ENCODE measurements around the gene TPM2.

The TPM2 gene

GRCh38 chr9:35718721-35719511, 29.2 kb upstream of the TPM2 start:
- peak; percentile 47 for DNase-seq (ENCODE audit: low read depth)

DNA sequence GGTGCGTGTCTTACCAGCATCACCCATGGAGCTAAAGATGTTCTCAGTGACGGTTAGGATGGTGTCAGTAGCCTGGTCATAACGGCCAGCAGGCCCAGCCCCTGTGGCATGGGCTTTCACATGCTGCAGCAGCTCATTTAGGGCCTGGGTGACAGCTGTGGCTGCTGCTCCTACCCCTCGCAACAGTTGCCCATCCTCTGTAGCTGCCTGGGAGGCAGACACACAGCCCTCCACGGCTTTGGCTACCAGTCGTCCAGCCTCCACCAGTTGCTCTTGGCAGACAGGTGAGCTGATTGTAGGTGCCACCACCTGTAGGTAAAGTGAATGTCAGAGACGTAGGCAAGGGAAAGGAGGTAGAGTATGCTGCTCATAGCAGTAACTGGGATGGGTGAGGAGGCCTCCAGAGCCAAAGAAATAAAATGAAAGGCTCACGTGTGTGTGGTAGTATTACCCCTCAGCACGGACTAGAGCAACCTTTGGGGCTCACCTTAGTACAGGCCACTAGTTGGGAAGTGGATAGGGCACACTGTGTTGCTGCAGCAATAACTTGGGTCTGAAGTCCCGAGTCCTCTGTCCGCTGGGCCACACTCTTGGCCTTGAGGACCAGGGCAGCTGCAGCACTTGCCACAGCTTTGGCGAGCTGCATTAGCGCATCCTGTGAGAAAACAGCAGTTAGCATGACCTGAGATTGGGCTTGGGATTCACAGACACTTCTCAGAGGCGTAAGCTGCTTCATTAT, 27.6 kb upstream of the TPM2 start:
- DNase-seq (ENCODE audit: low read depth) = no peak

DNA sequence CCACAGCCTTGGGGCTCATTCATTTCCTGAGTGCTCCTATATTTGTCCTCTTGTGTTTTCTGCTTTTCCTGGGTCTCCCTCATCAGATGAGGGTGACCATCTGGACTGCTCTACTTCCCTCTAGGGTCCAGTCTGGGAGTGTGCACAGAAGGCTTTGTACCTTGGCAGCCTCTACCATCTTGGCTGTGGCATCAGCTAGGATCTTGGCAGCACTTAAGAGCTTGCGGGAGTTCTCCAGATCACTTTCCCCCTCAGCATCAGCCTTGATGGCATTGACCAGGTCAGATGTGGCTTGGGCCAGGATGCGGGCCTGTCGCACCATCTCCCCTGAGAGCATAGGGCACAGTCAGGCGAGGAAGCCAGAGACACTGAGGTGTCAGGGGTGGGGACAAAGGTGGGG, 26.5 kb upstream of the TPM2 start:
- DNase-seq (ENCODE audit: low read depth) = peak; percentile 35

- DNase-seq (ENCODE audit: low read depth) = no peak
Observed at GRCh38 chr9:35714579-35715252, 25.0 kb upstream of the TPM2 start.

- no peak for DNase-seq (ENCODE audit: low read depth)
Observed at GRCh38 chr9:35714123-35714522, 24.4 kb upstream of the TPM2 start.

DNA sequence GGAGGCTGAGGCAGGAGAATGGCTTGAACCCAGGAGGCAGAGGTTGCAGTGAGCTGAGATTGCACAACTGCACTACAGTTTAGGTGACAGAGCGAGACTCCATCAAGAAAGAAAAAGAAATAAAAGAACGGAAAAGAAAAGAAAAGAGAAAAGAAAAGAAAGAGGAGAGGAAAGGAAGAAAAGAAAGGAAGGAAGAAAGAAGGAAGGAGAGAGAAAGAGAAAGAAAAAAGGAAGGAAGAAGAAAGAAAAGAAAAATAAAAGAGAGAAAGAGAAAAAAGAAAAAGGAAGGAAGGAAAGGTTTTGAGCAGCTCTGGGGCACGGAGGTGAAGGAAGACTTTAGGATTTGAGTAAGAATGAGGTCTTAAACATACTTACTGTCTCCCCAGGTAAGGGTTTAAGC, 23.9 kb upstream of the TPM2 start:
- no peak for DNase-seq (ENCODE audit: low read depth)

- no peak for DNase-seq (ENCODE audit: low read depth)
Observed at GRCh38 chr9:35712762-35713400, 23.2 kb upstream of the TPM2 start.

DNA sequence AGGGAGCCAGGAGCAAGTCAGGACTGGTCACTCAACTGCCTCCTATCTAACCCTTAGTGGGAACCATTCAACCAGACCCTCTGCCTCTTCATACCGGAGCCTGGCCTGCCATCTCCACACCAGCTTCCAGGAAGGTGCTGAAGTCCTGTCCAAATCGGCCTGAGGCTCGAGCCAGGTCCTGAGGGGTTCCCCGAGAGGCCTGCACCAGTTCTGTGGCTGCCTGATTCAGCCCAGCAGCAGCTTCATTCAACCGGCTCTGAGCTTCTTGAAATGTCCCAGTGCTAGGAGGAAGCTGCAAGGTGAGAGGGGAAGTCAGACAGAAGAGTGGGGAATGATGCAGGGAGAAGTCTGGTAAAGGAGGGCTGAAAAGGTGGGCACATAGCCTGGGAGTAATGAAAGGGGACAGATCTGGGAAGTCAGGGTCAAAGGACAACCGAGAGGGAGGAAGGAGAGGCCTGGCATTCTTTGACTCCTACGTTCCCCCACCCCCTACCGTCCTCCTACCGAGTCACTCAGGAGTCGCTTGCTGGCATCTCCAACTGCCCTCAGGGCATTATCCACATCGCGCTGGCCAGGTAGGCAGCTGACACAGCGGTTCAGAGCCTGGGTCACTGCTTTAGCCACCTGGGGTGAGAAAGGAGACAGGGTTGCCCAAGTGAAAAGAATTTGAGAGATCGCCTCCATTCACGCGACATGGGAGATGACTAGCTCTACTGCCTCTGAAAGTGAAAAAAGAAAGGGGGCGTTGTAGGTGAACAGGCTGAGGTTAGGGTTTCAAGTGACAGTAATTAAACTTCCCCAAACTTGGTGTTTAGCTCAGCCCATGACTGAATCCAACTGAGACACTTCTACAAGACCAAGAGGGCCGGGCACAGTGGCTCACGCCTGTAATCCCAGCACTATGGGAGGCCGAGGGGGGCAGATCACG, 22.0 kb upstream of the TPM2 start:
- DNase-seq (ENCODE audit: low read depth) = no peak

- no peak for DNase-seq (ENCODE audit: low read depth)
Observed at GRCh38 chr9:35710818-35711500, 21.2 kb upstream of the TPM2 start.

DNA sequence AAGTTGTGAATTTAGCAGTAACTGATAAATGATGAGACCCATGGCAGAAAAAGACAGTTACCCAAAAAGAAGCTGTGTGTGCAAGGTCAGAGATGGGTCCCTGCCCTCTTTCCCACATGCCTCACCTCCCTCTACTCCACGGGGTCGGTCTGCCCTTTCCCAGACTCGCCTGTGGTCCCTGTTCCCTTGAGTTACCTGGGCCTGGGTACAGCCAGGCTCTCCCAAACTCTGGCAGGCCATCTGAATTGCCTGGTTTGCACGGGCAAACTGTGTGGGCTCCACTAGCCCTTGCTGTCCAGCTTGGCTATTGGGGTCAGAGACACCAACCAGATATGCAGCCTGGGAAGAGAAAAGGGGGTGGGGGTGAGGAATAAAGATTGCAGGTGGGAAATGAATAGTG, 18.4 kb upstream of the TPM2 start:
- DNase-seq (ENCODE audit: low read depth) = no peak

GRCh38 chr9:35706951-35707350, 17.2 kb upstream of the TPM2 start:
- no peak for DNase-seq (ENCODE audit: low read depth)

DNA sequence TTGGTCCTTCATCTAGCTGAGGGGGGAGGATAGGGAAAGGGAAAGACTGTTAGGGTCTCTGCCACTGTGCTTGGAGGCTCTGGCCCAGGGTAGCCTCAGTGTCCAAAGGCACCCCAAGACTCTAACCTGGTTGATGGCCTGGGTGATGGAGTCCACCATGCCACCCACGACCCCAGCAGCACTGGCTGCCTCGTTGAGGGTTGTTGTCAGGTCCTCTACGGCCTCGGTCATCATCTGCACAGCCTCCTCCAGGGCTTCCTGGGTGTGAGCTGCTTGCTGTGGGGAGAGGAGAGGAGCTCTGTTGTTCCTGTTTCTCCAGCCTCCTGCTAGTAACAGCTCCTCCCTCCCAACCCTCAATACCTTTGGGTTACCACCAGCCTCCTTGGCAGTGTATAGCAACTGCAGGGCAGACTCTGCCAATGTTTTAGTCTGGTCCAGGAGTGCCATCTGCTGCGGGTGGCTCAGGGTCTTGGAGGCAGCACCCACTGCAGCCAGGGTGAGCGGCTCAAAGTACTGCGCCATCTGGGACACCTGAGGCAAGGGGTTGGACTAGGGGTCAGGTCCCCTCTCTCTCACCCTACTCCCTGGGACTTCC, 16.2 kb upstream of the TPM2 start:
- no peak for DNase-seq (ENCODE audit: low read depth)

- no peak for DNase-seq (ENCODE audit: low read depth)
Observed at GRCh38 chr9:35705372-35705771, 15.6 kb upstream of the TPM2 start.

GRCh38 chr9:35703906-35704672, 14.4 kb upstream of the TPM2 start:
- DNase-seq (ENCODE audit: low read depth) = no peak

GRCh38 chr9:35702696-35703095, 13.0 kb upstream of the TPM2 start:
- no peak for DNase-seq (ENCODE audit: low read depth)

GRCh38 chr9:35700942-35701341, 11.2 kb upstream of the TPM2 start:
- no peak for DNase-seq (ENCODE audit: low read depth)

- no peak for DNase-seq (ENCODE audit: low read depth)
Observed at GRCh38 chr9:35700031-35700430, 10.3 kb upstream of the TPM2 start.

DNA sequence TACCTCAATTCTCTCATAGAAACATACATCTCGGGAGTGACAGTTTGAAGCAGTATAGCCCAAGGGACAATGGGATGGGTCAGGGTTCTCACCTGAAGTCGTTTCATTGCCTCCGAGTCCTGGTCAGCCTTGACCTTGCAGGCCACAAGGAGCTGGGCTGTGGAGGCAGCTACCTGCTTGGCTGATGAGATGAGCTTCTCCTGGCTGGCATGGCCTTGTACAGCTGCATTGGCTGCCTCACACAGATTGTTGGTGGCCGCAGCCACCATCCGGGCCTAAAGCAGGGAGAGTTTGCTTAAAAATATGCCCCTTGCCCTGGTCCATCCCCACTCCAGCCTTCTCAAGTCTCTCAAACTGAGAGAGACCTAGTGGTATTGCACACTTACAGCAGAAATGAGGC, 8.5 kb upstream of the TPM2 start:
- no peak for DNase-seq (ENCODE audit: low read depth)

DNA sequence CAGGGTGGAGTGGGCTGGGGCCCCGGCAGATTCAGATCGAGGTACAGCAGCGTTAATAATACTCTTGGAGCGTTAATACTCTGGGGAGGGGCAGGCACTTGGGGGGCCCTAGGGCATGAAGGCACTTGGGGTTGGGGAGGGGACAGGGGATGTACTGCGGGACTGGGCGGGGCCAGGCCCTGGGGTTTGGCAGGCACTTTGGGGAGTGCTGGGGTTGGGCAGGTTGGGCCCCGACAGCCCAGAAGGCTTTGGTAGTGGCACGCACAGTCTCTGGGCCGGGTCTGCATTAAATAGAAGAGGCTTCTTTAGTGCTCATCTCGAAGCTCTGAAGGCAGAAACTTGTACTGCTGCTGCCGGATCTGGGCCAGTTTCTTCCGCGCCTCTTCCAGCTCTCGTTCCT, 7.8 kb upstream of the TPM2 start:
- DNase-seq (ENCODE audit: low read depth) = no peak

All from ELR (cell line).